ENCODE results near the gene NINL.
"Not testable (repeated sequence)": the region's sequence is repeated elsewhere in the genome, so short reads cannot be mapped to it uniquely, and the experiment has no call there.

The NINL gene

GRCh38 chr20:25481235-25481917 lies 104.0 kb downstream of the NINL start:
- no peak for FAIRE-seq

- FAIRE-seq = no peak
Observed at GRCh38 chr20:25480797-25481196, 104.5 kb downstream of the NINL start.

GRCh38 chr20:25480156-25480555 lies 105.2 kb downstream of the NINL start:
- no peak for FAIRE-seq

GRCh38 chr20:25479638-25480037 lies 105.7 kb downstream of the NINL start:
- no peak for FAIRE-seq

GRCh38 chr20:25478889-25479568 lies 106.3 kb downstream of the NINL start:
- no peak for FAIRE-seq

GRCh38 chr20:25477014-25477882 lies 108.1 kb downstream of the NINL start:
- no peak for FAIRE-seq

GRCh38 chr20:25476106-25477013 lies 109.0 kb downstream of the NINL start:
- no peak for FAIRE-seq

- not testable (repeated sequence) for FAIRE-seq
Observed at GRCh38 chr20:25473297-25473696, 112.0 kb downstream of the NINL start.

GRCh38 chr20:25471020-25471419 lies 114.3 kb downstream of the NINL start:
- no peak for FAIRE-seq

GRCh38 chr20:25470045-25470444 lies 115.3 kb downstream of the NINL start:
- FAIRE-seq = no peak

GRCh38 chr20:25469558-25469957 lies 115.8 kb downstream of the NINL start:
- FAIRE-seq = no peak

GRCh38 chr20:25468126-25469075 lies 116.9 kb downstream of the NINL start:
- FAIRE-seq = no peak

- no peak for FAIRE-seq
Observed at GRCh38 chr20:25467441-25467840, 117.9 kb downstream of the NINL start.

GRCh38 chr20:25466846-25467245 lies 118.5 kb downstream of the NINL start:
- no peak for FAIRE-seq

GRCh38 chr20:25465243-25466135 lies 119.8 kb downstream of the NINL start:
- FAIRE-seq = no peak

GRCh38 chr20:25464501-25465242 lies 120.7 kb downstream of the NINL start:
- no peak for FAIRE-seq

GRCh38 chr20:25461786-25462545 lies 123.4 kb downstream of the NINL start:
- FAIRE-seq = no peak

- no peak for FAIRE-seq
Observed at GRCh38 chr20:25461281-25461650, 124.1 kb downstream of the NINL start.

Measured in A204.1 (cell line).